H9 (cell line): Measurements from ENCODE around the gene SRPX2. TPM values are rescaled to one million over a fixed set of nuclear protein-coding genes. Genes with fewer than 3 reads are reported as not detected.

Experiments
- DNase-seq: peaks from one replicate; pipeline ENCODE4 v3.0.0-alpha.2; 2017
- H2AFZ ChIP-seq: one replicate; pipeline ENCODE4 v1.6.1; 2013; ENCODE audit warnings: mild to moderate bottlenecking, low read length, control low read depth, moderate library complexity
- H2AK5ac ChIP-seq: 2 replicates; pipeline ENCODE4 v1.6.1; 2013; ENCODE audit warnings: low read length, control low read depth, mixed read lengths; ENCODE audit not compliant: insufficient read length
- H2BK120ac ChIP-seq: one replicate; pipeline ENCODE4 v1.6.1; 2013; ENCODE audit warnings: low read depth, mild to moderate bottlenecking, low read length, control low read depth, inconsistent platforms; ENCODE audit not compliant: poor library complexity, severe bottlenecking
- H2BK12ac ChIP-seq: 2 replicates; pipeline ENCODE4 v1.6.1; 2013; ENCODE audit warnings: low read length, control low read depth, mixed read lengths, low read depth; ENCODE audit not compliant: insufficient read length
- H2BK15ac ChIP-seq: 2 replicates; pipeline ENCODE4 v1.6.1; 2013; ENCODE audit warnings: low read depth, low read length, control low read depth
- H2BK20ac ChIP-seq: one replicate; pipeline ENCODE4 v1.6.1; 2013; ENCODE audit warnings: low read depth, mild to moderate bottlenecking, low read length, control low read depth, inconsistent platforms; ENCODE audit not compliant: poor library complexity, severe bottlenecking
- H2BK5ac ChIP-seq: 2 replicates; pipeline ENCODE4 v1.6.1; 2013; ENCODE audit warnings: low read length, control low read depth, mixed read lengths; ENCODE audit not compliant: insufficient read length
- H3K14ac ChIP-seq: 2 replicates; pipeline ENCODE4 v1.6.1; 2013; ENCODE audit warnings: low read length, control low read depth; ENCODE audit not compliant: insufficient read depth
- H3K18ac ChIP-seq: 2 replicates; pipeline ENCODE4 v1.6.1; 2013; ENCODE audit warnings: low read depth, mild to moderate bottlenecking, mixed read lengths, low read length, control low read depth; ENCODE audit not compliant: insufficient read length
- H3K23ac ChIP-seq: 2 replicates; pipeline ENCODE4 v1.6.1; 2013; ENCODE audit warnings: low read length, control low read depth, mixed read lengths, low read depth; ENCODE audit not compliant: insufficient read length
- H3K23me2 ChIP-seq: 2 replicates; pipeline ENCODE4 v1.6.1; 2013; ENCODE audit warnings: low read depth, mild to moderate bottlenecking, mixed read lengths, low read length, control low read depth; ENCODE audit not compliant: insufficient read length, poor library complexity, severe bottlenecking
- H3K27ac ChIP-seq: 2 replicates; pipeline ENCODE4 v1.5.1; 2013; ENCODE audit warnings: low read length, control low read depth, mixed read lengths, low read depth; ENCODE audit not compliant: insufficient read length
- H3K27me3 ChIP-seq: 2 replicates; pipeline ENCODE4 v1.6.1; 2013; ENCODE audit warnings: low read length, control low read depth, inconsistent platforms; ENCODE audit not compliant: insufficient read depth
- H3K4ac ChIP-seq: 2 replicates; pipeline ENCODE4 v1.6.1; 2013; ENCODE audit warnings: low read depth, mild to moderate bottlenecking, control low read depth, inconsistent platforms, low read length, moderate library complexity
- H3K4me1 ChIP-seq: 2 replicates; pipeline ENCODE4 v1.6.1; 2013; ENCODE audit warnings: low read length, control low read depth, inconsistent platforms; ENCODE audit not compliant: insufficient read depth
- H3K4me2 ChIP-seq: 2 replicates; pipeline ENCODE4 v1.6.1; 2013; ENCODE audit warnings: low read length, control low read depth, mixed read lengths; ENCODE audit not compliant: insufficient read length, insufficient read depth
- H3K56ac ChIP-seq: 2 replicates; pipeline ENCODE4 v1.6.1; 2013; ENCODE audit warnings: low read depth, mild to moderate bottlenecking, mixed read lengths, low read length, control low read depth; ENCODE audit not compliant: insufficient read length
- H3K79me1 ChIP-seq: 2 replicates; pipeline ENCODE4 v1.6.1; 2013; ENCODE audit warnings: low read depth, mild to moderate bottlenecking, moderate library complexity, low read length, control low read depth, inconsistent platforms; ENCODE audit not compliant: insufficient read depth, poor library complexity, severe bottlenecking
- H3K79me2 ChIP-seq: 2 replicates; pipeline ENCODE4 v1.6.1; 2013; ENCODE audit warnings: low read length, control low read depth, inconsistent platforms; ENCODE audit not compliant: insufficient read depth
- H3K9ac ChIP-seq: 2 replicates; pipeline ENCODE4 v1.6.1; 2013; ENCODE audit warnings: low read length, control low read depth, mixed read lengths; ENCODE audit not compliant: insufficient read length; ENCODE audit errors: extremely low read depth
- H3K9me3 ChIP-seq: one replicate; pipeline ENCODE4 v1.6.1; 2013; ENCODE audit warnings: low read depth, low read length, inconsistent platforms; ENCODE audit not compliant: control insufficient read depth
- H3T11ph ChIP-seq: one replicate; pipeline ENCODE4 v1.6.1; 2013; ENCODE audit warnings: mild to moderate bottlenecking, low read length, control low read depth, inconsistent platforms
- H4K20me1 ChIP-seq: one replicate; pipeline ENCODE4 v1.6.1; 2013; ENCODE audit not compliant: control insufficient read depth, insufficient read length, insufficient read depth
- H4K5ac ChIP-seq: 2 replicates; pipeline ENCODE4 v1.6.1; 2013; ENCODE audit warnings: low read depth, mild to moderate bottlenecking, mixed read lengths, low read length, control low read depth; ENCODE audit not compliant: insufficient read length
- H4K8ac ChIP-seq: replicated peaks from 2 replicates; pipeline ENCODE4 v1.6.1; 2013; ENCODE audit warnings: low read length, control low read depth, mixed read lengths, low read depth; ENCODE audit not compliant: insufficient read length
- H4K91ac ChIP-seq: 2 replicates; pipeline ENCODE4 v1.6.1; 2013; ENCODE audit warnings: low read depth, mild to moderate bottlenecking, moderate library complexity, mixed read lengths, low read length, control low read depth; ENCODE audit not compliant: insufficient read length
- H3K27ac Mint-ChIP-seq, 3 experiments: 2 replicates in 2 of 3; 3 replicates in 1 of 3; pipeline ENCODE4 v1.8.0; 2020 to 2021; ENCODE audit warnings: mixed read lengths in 3 of 3, mild to moderate bottlenecking in 1 of 3, moderate library complexity in 1 of 3
- H3K27me3 Mint-ChIP-seq: 2 replicates; pipeline ENCODE4 v1.8.0; 2021; ENCODE audit warnings: low read depth, mild to moderate bottlenecking, moderate library complexity, mixed read lengths
- H3K36me3 Mint-ChIP-seq, 3 experiments: 2 replicates in 2 of 3; 3 replicates in 1 of 3; pipeline ENCODE4 v1.8.0; 2020 to 2021; ENCODE audit warnings: low read depth in 3 of 3, mixed read lengths in 3 of 3; ENCODE audit not compliant: insufficient read depth in 1 of 3
- H3K4me1 Mint-ChIP-seq, 2 experiments: 2 replicates each; pipeline ENCODE4 v1.8.0; 2020; ENCODE audit warnings: mixed read lengths in 2 of 2
- H3K4me3 Mint-ChIP-seq, 2 experiments: 2 replicates in 1 of 2; 3 replicates in 1 of 2; pipeline ENCODE4 v1.8.0; 2020 to 2021; ENCODE audit warnings: mild to moderate bottlenecking in 2 of 2, mixed read lengths in 2 of 2, moderate library complexity in 1 of 2
- H3K9me3 Mint-ChIP-seq, 2 experiments: 2 replicates in 1 of 2; 3 replicates in 1 of 2; pipeline ENCODE4 v1.8.0; 2020; ENCODE audit warnings: mild to moderate bottlenecking in 2 of 2, mixed read lengths in 2 of 2, moderate library complexity in 1 of 2
- WGBS: extraction: QIAGEN DNeasy Blood & Tissue Kit; methylation state at CpG from one replicate; pipeline ENCODE4 v1.1.7; 2013; ENCODE audit warnings: missing lambda C conversion rate, low lambda C conversion rate, mixed read lengths; ENCODE audit not compliant: insufficient read length; ENCODE audit errors: extremely low coverage; 5-methylcytosine and 5-hydroxymethylcytosine counted together
- total RNA-seq: library from RNA; stranded (reverse); gene quantifications from 2 replicates; pipeline ENCODE4 v1.2.1, GENCODE V29; 2021
- TF ChIP-seq, protein P1 (sequence below): fragments of 200-600 bp; sonication (generic); conservative IDR thresholded peaks from 3 replicates; pipeline ENCODE4 v1.8.0; 2021; ENCODE audit warnings: antibody characterized with exemption, mild to moderate bottlenecking

Gene SRPX2
- total RNA-seq, 1 experiment from 2014 or later = not detected

DNA sequence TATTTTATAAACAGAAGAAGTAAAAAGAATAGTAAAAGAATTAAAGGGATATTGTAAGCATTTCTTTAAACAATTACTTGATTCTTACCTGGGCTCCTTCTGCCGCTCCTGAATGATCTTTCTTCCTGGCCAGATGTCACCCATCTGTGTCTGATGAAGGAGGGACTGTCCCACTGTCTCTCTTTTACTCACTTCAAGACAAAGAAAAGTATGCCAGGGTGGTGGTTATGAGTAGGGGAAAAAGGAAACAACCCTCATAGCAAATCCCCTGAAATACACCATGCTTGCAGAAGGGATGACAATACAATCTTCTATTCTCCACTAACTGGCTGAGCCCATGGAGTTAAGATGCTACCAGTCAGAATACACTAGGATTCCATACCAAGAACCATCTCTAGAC is 56.8 kb downstream of the SRPX2 start:
- Histone ChIP-seq H4K91ac (no peak overlapping the region), H3K14ac (no peak overlapping the region), H3K79me2 (no peaks in the 10 kb centered on the region), H3K56ac (no peak overlapping the region), H2BK15ac (no peak overlapping the region), H4K8ac (no peak overlapping the region), H3K9ac (no peak overlapping the region), H3K27me3 (no peaks in the 10 kb centered on the region), H2BK12ac (no peak overlapping the region), H2BK120ac (no peak overlapping the region), H2AFZ (no peak overlapping the region), H3K4me2 (no peak overlapping the region), H2BK5ac (no peak overlapping the region), H4K20me1 (no peaks in the 10 kb centered on the region), H3K4me1 (no peaks in the 10 kb centered on the region), H2BK20ac (no peak overlapping the region), H3K9me3 (peaks cover 9% of the 10 kb centered on the region), H3K4ac (no peak overlapping the region), H3K18ac (no peak overlapping the region), H3K79me1 (no peaks in the 10 kb centered on the region), H3K23ac (no peak overlapping the region), H3T11ph (no peak overlapping the region), H3K27ac (no peak overlapping the region), H3K23me2 (no peaks in the 10 kb centered on the region), H2AK5ac (no peak overlapping the region), H4K5ac (no peak overlapping the region)
- Mint-ChIP-seq H3K27me3 (peaks cover 10% of the 10 kb centered on the region), H3K4me3 (no peak overlapping the region), H3K9me3 (peaks cover 50 to 69% of the 10 kb centered on the region in 2 experiments), H3K4me1 (no peaks in the 10 kb centered on the region), H3K36me3 (no peaks in the 10 kb centered on the region; a peak in 1 of 7 replicates), H3K27ac (no peak overlapping the region)
- no CpG with 5 or more reads among the region's 1 CpG for WGBS
- TF ChIP-seq, protein P1, sequence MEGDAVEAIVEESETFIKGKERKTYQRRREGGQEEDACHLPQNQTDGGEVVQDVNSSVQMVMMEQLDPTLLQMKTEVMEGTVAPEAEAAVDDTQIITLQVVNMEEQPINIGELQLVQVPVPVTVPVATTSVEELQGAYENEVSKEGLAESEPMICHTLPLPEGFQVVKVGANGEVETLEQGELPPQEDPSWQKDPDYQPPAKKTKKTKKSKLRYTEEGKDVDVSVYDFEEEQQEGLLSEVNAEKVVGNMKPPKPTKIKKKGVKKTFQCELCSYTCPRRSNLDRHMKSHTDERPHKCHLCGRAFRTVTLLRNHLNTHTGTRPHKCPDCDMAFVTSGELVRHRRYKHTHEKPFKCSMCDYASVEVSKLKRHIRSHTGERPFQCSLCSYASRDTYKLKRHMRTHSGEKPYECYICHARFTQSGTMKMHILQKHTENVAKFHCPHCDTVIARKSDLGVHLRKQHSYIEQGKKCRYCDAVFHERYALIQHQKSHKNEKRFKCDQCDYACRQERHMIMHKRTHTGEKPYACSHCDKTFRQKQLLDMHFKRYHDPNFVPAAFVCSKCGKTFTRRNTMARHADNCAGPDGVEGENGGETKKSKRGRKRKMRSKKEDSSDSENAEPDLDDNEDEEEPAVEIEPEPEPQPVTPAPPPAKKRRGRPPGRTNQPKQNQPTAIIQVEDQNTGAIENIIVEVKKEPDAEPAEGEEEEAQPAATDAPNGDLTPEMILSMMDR = no peak
- DNase-seq = no peak
